GM12874 (cell line): Measurements from ENCODE around the gene FAT2.

Source experiments
- TF ChIP-seq, protein P1 (sequence below): IDR thresholded peaks from 2 replicates; pipeline ENCODE4 v1.5.1; 2011; ENCODE audit warnings: low read depth, mild to moderate bottlenecking, control low read depth, low read length, moderate library complexity; ENCODE audit not compliant: insufficient read depth

Gene FAT2

DNA sequence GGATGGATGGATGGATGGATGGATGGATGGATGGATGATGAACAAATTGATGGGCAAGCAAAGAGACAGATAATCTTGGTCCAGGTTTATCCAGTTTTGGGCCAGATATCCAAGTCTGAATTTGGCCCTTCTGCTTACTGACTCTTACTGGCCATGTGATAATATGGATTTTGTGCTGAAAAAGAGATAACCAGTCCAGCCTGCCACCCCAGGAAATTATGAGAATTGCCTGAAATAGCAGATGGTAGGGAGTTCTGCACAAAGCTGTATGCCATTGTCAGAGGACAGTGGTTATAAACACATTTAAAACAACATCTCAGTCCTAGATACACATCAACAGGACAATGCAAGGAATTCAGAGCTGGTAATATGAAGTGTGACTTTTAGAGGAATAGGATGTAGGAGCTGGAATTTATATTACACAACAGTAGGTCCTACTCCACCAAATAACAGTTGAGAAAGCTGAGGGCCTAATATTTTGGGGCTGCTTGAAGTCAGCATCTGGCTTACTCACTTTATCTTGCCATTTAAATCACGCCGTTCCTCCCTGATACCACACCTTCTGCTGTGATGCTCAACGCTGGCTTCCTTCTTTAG is 9.0 kb upstream of the FAT2 start:
- TF ChIP-seq, protein P1, sequence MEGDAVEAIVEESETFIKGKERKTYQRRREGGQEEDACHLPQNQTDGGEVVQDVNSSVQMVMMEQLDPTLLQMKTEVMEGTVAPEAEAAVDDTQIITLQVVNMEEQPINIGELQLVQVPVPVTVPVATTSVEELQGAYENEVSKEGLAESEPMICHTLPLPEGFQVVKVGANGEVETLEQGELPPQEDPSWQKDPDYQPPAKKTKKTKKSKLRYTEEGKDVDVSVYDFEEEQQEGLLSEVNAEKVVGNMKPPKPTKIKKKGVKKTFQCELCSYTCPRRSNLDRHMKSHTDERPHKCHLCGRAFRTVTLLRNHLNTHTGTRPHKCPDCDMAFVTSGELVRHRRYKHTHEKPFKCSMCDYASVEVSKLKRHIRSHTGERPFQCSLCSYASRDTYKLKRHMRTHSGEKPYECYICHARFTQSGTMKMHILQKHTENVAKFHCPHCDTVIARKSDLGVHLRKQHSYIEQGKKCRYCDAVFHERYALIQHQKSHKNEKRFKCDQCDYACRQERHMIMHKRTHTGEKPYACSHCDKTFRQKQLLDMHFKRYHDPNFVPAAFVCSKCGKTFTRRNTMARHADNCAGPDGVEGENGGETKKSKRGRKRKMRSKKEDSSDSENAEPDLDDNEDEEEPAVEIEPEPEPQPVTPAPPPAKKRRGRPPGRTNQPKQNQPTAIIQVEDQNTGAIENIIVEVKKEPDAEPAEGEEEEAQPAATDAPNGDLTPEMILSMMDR: no peak

DNA sequence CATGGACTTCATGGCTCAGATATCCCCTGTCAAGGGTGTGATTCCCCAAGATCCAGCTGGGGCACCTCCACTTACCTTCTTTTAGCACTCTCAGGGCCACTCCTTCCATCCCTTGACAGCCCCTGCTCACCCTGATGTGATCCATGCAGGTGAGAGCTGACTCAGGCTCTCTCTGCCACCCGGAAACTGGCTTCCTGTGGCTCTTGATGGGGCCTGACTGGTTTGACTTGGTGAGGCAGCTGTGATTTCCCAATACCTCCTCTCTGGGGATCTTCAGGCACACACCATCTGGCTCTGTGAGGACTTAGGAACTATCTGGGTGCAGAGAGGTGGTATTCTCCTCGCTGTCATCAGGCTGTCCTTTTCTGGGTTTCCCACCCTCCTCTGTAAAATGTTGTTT is 7.9 kb upstream of the FAT2 start:
- TF ChIP-seq, protein P1: no peak

DNA sequence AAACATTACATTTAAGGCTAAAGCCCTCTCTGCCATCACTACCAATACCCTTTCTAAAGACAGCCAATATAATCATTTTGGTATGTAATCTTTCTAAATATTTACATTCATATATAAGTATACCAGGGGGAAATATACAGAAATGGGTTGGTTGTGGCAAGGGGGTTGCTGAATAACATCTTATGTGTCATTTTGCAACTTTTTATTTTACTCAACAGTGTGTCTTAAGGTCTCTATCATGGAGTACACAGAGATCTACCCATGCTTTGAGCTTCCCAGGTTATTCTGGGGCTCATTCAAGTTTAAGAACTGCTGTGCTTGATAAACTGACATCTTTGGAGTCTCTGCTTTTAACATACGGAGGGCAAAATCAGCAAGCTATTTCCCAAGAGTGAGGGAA is 7.4 kb upstream of the FAT2 start:
- TF ChIP-seq, protein P1: no peak

DNA sequence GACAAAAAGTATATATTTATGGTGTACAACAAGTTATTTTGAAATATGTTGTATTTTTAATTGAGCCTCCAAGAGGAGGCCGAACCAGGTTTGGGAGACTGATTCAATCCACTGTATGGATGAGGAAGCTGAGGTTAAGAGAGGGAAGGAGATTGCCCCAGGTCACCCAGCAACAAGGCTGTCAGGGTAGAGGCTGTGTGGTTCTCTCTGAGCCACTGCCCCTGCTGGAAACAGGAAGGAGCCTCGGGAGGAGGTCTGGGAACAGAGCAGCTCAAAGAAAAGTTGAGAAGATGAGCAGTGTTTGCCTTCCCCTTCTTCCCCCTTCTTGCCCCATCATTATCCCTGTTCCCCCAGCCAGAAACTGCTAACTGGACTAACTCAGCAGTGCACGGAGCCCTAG is 6.6 kb upstream of the FAT2 start:
- TF ChIP-seq, protein P1: no peak

DNA sequence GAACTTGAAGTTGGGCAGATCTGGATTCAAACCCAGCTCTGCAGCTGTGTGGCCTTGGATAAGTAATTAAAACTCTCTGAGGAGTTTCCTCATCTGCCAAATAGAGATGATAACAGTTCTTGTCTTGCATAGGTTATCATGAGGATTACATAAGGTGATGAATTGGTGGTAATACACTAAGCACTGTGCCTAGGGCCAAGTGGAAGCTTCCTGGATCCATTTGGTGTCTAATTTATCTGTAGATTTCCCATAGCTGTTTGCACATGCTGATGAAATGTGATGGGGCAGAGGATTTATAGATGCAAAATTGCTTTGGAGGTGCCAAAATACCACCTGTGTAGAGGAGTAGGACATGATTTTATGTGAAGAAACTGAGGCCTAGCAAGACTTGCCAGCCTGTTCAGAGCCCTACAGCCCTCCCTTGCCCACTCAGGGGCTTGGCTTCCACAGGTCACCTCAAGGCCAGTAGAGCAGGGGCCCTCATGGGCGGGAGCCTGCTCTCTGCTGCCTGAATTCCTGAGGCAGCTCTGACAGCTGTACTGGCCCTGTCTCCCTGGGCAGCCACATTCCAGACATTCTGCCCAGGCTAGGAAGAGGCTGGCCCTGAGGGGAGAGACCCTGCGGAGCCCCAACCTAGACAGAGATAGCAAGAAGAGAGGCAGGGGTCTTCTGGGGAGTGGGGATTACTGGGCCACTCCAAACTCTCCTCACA is 5.9 kb upstream of the FAT2 start:
- TF ChIP-seq, protein P1: no peak

DNA sequence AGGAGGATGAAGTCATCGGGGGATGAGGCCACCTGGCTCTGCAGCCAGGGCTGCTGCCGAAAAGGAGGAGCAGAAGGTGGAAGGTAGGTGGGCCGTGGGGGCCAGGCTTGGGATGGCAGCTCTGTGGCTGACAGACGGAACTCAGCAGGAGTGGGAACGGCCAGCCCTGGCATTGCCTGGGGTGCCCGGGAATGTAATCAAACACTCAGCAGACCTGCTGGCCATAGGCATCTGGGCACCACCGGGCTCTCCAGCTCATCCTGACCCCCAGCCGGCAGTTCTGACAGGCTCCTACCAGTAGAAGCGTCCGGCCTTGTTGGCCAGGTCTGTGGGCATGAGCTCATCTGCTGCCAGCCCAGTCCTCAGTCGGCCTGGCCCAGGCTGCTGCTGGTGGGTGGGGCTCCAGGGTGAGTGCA is 4.3 kb upstream of the FAT2 start:
- TF ChIP-seq, protein P1: no peak

DNA sequence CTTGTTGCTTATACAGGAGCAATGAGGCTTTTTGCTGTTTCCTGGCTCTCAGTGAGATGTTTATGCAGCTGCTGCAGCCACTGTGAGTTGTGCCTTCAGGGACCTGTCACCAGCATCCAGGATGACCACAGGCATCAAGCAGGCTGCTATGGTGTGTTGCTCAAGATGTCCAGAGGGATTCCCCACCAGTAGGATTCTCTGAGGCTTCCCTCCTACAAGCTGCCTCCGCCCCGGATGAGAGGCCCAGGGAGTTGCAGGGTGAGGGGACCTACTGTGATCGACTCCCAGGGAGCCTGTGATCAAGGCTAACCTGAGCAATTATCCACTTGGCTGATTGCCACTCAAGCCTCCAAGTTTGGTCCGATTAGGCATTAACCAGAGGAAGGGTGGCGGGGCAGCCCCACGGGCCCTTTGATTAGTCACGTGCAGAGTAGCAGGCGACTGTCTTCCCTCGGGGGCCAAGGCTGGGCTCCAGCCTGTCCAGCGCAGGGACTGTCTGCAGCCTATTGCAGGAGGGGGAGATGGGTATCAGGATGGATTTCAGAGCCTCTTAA is 1.8 kb upstream of the FAT2 start:
- TF ChIP-seq, protein P1: no peak
